ENCODE results near the gene CHST11.

CHST11 gene

GRCh38 chr12:104434129-104434528 lies 22.6 kb upstream of the CHST11 start:
- DNase-seq = no peak

DNA sequence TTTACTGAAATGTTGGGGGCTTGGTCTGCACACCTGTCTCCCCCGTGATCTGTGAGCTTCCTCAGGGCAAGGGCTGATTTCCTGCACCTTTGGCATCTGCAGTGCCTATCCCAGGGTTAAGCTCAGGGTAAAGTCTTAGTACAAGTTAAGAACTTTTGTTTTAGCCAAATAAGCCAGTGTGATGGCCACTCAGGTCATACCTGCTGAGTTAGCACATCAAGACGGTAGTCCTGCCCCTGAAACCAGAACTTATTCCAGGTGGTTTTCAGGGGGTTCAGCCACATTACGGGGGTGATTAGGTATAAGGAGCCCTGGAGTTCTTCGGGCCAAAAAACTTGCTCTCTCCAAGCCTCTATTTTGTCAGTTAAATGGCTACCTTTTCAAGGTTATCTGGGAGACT lies 21.6 kb upstream of the CHST11 start:
- no peak for DNase-seq

- no peak for DNase-seq
Measured at GRCh38 chr12:104435765-104436164, 21.0 kb upstream of the CHST11 start.

- DNase-seq = no peak
Measured at GRCh38 chr12:104436790-104437189, 20.0 kb upstream of the CHST11 start.

DNA sequence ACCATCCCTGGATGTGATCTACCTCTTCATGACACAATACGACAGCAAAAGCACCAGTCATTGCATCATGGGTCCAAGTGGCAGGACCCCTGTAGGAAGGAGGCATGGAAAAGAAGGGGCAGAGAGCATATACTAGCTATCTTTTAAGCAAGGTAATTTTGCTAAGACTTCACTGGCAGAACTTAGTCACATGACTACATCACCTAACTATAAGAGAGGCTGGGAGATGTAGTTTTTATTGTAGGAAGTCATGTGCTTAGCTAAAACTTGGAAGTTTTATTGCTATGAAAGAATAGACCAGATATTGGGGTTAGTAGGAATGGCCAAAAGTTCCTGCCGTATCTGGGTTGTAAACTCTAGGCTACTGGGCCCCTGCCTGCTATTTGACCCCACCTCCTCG lies 18.6 kb upstream of the CHST11 start:
- no peak for DNase-seq

DNA sequence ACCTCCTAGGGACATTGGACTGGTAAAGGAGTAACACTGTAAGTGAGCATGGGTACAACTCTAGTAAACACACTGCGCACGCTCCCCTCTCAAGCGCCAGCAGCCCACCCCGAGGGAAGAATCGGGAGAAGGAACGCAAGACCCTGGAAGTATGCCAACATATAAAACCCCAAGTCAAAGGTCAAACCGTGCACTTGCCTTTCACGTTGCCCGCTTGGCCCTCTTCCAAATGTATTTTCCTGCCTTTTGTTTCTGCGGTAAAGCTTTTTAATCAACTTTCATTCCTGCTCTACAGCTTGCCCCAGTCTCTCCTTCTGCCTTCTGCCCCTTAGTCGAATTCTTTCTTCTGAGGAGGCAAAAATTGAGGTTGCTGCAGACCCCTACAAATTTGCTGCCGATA lies 17.6 kb upstream of the CHST11 start:
- no peak for DNase-seq

DNA sequence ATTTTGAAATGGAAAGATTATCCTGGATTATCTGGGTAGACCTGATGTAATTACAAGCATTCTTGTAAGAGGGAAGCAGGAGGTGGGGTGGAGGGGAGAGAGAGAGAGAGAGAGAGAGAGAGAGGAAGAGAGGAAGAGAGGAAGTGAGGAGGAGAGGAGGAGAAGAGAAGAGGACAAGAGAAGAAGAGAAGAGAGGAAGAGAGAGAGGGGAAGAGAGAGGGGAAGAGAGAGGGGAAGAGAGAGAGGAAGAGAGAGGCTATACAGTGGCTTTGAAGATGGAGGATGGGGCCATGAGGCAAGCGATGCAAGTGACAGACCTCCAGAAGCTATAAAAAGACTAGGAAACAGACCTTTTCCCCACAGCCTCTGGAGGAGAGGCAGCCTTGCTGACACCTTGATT lies 13.7 kb upstream of the CHST11 start:
- DNase-seq = no peak

DNA sequence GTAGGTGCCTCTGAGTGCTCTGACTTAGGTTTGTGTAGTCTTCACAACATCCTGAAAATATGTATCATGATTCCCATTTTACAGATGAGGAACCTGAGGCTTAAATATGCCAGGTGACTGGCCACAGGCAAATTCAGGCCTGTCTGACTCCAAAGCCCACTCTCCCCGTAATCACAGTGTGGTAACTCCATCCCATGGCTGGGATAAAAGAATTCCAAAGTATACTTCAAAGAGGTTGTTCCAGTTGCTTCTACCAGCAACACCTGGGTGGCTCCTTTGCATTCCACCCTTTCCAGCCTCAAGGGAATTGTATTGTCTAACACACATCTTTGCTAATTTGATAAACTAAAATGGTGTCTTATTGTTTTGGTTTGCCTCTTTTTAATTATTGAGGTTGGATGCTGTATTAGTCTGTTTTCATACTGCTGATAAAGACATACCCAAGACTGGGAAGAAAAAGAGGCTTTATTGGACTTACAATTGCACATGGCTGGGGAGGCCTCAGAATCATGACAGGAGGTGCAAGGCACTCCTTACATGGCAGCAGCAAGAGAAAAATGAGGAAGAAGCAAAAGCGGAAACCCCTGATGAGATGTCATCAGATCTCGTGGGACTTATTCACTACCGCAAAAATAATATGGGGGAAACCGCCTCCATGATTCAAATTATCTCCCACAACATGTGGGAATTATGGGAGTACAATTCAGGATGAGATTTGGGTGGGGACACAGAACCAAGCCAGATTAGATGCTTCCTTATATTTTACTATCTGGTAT lies 9.9 kb upstream of the CHST11 start:
- no peak for DNase-seq

DNA sequence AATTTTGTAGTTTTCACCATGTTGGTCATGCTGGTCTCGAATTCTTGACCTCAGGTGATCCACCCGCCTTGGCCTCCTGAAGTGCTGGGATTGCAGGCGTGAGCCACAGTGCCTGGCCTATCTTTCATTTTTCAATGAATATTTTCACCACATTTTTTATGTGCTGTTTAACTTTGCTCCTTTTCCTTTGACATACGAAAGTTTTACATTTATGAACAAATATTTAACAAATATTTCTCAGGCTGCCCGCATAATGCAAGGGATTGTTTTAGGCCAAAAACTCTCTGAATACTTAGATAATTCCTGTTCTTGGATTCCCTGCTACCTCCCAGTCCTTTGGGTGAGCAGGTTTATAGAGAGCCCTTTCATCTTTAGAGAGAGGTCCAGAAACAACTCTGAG lies 8.7 kb upstream of the CHST11 start:
- no peak for DNase-seq

GRCh38 chr12:104448451-104448850 lies 8.3 kb upstream of the CHST11 start:
- DNase-seq = no peak

GRCh38 chr12:104450700-104451099 lies 6.0 kb upstream of the CHST11 start:
- DNase-seq = no peak

DNA sequence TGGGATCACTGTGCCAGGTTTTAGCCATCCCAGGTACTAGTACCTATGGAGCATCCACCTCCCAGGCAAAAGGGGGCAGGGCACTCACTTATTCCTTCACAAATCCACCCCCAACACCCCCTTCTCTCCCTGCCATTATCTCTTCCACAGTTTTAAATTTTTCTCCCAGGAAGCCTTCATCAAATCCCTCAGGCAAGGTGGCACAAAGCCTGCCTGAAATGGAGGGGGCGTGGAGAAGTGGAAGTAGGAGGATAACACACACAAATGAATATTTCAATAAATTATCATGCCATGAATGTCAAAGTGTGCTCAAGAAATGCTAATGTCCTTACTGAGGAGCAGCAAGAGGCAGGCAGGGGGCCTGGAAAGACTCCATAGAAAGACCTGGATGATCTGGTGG lies 4.7 kb upstream of the CHST11 start:
- no peak for DNase-seq

- no peak for DNase-seq
Measured at GRCh38 chr12:104453133-104453532, 3.6 kb upstream of the CHST11 start.

GRCh38 chr12:104454997-104455396 lies 1.8 kb upstream of the CHST11 start:
- no peak for DNase-seq

GRCh38 chr12:104455578-104456416 lies 951 bp upstream of the CHST11 start:
- DNase-seq = no peak

DNA sequence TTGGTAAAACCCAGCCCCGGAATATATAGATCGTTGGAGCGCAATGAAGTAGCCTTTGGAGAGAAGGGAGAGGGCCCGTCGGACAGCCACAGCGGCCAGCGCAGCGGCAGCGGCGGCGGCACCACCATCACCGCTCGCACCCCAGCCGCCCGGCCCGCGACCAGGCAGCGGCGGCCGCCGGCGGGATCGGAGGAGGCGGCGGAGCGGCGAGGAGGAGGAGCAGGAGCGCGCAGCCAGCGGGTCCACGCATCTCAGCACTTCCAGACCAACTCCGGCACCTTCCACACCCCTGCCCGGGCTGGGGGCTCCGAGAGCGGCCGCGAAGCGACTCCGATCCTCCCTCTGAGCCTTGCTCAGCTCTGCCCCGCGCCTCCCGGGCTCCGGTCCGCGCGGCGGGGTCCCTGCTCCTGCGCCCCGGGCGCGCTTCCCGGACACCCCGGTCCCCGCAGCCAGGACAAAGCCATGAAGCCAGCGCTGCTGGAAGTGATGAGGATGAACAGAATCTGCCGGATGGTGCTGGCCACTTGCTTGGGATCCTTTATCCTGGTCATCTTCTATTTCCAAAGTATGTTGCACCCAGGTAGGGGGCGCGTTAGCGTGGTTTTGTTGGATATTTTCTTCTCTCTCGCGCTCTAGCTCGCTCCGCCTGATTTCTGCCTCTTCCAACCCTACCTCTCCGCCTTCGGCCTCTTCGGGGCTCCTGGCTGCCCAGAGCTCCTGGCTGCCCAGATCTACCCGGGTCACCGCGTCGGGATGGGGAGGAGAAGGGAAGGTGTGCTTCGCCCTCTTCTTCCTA lies 400 bp downstream of the CHST11 start:
- peak; percentile 81 to 83 for DNase-seq

DNA sequence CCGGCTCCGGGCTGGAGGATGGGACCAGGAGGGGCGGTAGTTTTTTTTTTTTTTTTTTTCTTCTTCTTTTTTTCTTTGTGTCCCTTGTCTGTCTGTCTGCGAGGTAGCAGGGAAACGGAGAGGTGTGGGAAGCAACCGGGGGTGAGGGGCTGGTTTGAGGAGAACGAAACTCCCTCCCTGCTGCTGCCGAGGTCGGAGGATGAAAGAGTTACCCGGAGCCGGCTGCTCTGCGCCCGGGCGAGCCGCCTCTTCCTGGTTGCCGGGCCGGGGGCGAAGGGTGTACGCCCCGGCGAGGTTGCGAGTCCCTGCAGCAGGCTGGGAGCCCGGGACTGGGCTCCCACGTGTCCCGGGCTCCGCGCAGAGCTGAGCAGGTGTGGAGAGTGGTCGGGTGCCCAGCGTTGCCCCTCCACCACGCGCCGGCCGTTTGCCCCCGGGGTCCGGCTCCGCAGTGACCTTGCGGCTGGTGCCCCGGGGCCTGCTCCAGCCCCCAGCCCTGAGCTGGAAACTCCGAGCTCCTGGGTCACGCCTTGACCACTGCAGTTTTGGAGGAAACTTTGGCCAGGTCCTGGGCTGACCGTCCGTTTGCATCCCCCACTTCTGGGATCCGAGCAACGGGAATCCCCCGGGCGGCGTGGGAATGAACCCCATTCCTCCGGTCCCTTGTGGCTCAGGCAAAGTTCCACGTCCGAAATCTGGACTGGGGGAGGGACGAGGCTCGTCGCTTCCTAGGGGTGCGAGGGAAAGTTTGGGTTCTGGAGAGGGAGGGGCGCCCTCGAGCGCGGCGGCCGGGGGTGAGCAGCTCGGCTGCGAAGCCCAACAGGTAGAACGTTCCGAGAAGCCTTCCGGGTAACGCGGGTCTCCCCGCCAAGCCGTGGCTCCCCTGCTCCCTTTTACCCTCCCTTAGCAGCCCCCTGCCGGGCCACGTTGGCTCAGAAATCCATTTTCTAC lies 1.3 kb downstream of the CHST11 start:
- peak; percentile 70 to 75 for DNase-seq

GRCh38 chr12:104458694-104459367 lies 2.1 kb downstream of the CHST11 start:
- peak; percentile 52 to 54 for DNase-seq

DNA sequence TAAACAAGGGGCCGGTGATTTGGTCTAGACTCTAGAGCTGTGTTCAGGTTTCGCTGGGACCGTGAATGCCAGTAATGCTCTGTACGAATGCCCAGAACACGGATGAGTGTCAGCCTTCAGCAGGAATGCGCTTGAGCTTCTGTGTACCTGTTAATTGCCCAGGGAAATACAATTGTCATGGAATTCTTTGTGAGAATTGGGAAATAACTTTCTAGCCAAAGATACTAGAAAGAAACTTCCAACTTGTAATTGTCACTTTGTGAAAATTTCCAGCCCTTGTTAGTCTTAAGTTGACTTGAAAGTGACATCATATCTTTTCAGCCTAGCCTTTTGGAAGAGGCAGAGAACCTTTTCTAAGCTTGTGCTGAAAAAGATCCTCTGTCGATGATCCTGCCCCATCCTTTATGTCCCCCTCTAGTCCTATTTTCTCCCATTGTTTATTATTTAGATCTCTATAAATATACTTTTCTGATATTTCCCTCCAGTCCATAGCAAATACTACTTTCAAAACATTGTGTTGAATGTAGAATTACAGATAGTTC lies 2.7 kb downstream of the CHST11 start:
- no peak for DNase-seq

GRCh38 chr12:104460041-104460719 lies 3.4 kb downstream of the CHST11 start:
- no peak for DNase-seq

All from activated T-cell treated with anti-CD3 and anti-CD28 coated beads, Interleukin-2, amount 50 U/mL, for 48 hours (primary cell).